Measurements from ENCODE around the gene ITIH6.
"Not testable (repeated sequence)": the region's sequence is repeated elsewhere in the genome, so short reads cannot be mapped to it uniquely, and the experiment has no call there.

ITIH6 gene

DNA sequence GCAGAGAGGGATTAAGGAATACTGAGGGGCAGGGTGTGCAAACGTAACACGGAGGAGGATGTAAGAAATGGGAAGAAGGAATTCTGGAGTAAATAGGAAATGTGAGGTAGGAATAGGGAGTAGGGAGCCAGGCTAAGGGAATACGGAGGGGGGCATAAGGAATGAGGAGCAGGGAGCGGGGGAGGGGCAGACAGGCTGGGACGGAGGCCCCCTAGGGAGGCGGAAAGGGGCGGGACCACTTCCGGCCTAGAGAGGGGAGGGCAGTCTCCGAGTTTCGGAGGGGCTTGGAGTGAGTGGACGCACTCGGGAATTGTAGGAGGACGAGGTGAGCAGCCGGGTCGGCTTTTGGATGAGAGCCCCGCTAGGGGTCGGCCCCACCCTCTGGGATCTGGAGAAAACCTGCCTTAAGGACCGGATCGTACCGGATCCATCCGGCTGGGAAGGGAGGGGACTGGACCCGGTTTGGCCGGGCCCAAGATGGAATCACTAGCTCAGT is 10.1 kb upstream of the ITIH6 start:
- DNase-seq (ENCODE audit: low spot score) = peak; percentile 75

DNA sequence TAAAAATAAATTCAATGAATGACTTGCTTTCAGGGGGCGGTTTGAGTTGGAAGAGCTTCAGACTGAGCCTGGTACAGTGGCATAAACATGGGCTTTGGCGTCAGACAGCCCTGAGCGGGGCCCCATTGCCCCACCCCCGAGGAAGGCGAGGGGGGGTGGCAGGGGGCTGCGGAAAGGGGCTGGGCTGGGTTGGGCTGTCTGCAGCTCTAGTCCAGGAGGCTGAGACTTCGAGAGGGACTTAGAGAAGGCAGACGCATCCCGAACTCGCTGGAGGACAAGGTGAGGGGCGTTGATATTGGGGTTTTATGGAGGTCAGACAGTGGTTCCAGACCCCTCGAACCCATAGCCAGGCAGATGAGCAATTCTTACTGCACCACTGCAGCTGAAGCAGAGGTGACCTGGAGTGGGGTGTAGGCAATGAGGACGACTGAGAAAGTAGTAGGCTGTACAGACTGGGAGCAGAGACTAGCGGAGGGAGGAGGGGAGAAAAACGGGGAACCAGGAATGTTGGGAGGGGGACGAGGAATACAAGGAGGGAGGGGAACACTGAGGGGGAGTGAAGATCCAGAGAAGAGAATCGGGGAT is 9.6 kb upstream of the ITIH6 start, which contains the start of gene MAGED2:
MAGED2 (plus strand) TSS at position 222 of the 585 bp plus-strand sequence. CDS start 1,587 bp downstream, outside the sequence.
- peak; percentile 47 for DNase-seq (ENCODE audit: low spot score)

DNA sequence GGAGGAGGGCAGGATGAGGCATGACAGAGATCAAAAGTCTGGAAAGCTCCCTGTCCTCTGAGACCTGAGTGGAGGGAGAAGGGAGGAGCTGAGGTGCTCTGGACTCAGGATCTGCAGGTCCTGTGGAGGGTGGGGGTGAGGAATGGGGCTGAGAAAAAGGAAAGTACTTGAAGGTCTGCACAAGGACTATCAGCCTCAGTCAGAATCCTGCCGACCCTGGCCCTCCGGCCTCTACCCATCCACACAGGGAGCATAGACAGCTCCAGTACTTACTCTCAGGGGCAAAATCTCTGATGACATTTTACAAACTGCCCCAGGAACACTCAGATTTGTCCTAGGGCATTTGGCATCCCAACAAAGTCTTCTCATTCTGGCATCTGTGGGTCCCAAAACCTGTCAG is 991 bp upstream of the ITIH6 start:
- no peak for DNase-seq (ENCODE audit: low spot score)

DNA sequence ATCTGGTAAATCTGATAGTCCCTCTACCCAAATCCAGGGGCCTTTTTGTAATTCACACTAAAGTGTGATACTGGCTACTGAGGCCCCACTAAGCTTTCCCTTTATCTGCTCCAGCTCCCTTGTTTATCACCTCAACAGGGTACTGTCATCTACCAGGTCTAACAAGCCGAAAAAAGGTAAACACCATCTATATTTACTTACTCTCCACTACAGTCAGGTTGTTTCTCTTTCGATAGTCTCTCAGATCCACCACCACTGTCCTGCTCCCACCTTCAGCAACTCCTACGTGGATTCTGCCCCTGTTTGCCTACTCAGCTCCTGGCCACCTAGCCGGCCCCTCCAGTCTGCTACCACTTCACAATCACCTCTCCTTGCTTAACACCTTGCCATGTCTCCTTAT is 3.3 kb downstream of the ITIH6 start:
- DNase-seq (ENCODE audit: low spot score) = no peak

DNA sequence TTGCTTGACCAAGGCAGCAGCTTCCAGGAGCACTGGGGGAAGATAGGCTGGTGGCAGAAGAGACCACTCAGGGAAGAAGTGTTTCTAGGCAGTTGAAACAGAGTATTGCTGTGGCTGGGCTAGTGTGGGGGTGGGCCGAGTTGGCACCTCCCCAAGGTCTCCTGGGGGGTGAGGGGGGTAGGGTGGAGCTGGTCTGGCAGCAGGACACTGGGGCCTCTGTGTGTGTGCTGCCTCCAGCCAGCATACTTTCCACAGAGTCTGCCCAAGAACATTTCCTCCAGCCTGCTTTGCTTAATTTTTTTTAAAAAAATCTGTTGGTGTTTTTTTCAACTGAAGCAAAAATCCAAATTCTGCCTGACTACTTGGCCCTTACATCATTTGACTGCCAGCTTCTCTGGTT is 4.0 kb downstream of the ITIH6 start:
- no peak for DNase-seq (ENCODE audit: low spot score)

DNA sequence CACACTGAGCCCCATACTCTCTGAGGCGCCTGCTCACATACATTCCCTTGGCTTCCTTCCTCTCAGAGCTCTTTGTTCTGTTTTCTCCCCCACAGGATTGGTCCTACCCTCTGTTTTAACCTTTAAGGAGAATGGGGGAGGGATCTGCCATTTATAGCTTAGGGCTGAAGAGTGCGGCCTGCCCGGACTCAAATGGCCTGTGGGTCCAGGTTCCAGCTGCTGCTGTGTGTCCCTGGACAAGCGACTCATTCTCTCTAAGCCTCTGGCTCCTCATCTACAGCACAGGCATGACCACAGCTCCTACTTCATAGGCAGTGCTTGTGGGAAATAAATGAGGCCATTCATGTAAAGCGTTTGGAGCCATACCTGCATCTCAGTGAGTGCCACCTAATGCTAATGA is 8.7 kb downstream of the ITIH6 start:
- not testable (repeated sequence) for DNase-seq (ENCODE audit: low spot score)

DNA sequence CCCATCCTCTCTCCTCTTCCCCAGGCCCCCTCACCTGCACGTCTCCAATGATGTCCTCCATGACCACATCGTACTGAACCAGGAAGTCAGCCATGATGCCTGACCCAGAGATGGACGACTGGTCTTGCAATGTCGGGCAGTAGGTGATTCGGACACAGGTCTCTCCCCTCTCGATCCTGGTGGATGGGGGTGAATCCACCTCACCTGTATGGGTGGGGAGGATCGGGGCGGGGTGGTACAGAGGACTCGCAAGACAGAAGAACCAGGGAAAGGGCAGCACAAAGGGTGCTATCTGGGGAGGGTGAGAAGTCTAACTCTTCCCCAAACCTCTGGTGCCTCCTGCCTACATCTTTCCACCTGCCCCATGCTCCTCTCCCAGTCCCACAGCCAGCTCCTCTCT is 9.6 kb downstream of the ITIH6 start:
- no peak for DNase-seq (ENCODE audit: low spot score)

DNA sequence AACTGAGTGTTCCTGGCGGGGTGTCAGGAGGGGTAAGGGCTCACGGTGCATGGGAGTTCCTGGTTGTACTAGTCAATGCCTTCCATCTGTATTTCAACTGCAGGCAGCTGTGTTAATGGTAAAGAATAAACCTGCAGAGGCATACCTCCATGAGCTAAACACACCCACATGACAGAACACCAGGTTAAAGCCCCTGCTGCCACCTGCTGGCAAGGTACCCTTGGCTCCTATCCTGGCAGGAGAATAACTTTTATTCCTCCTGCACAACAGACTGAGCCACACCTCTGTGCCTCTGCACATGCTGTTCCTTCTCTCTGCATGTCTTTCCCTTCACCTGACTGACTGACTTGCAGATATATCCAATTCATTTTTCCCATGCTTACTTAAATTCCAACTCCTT is 11.1 kb downstream of the ITIH6 start:
- no peak for DNase-seq (ENCODE audit: low spot score)

DNA sequence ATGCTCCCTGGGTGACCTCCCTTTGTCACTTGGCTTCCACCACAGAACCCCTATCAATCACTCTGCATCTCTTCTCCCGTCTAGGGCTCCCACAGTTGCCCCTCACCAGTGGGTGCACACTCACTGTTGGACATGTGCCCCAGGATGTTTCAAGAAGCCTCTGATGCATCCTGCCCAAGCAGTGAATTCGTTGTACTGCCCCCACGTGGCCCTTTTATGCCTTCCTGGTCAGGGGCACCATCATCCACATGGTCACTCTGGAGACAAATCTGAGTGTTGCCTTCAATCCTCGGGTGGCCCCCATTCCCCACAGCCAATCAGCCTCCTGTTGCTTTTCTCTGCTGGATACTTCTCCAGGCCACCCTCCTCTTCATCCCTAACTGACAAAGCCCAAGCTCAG is 12.2 kb downstream of the ITIH6 start:
- DNase-seq (ENCODE audit: low spot score) = no peak

DNA sequence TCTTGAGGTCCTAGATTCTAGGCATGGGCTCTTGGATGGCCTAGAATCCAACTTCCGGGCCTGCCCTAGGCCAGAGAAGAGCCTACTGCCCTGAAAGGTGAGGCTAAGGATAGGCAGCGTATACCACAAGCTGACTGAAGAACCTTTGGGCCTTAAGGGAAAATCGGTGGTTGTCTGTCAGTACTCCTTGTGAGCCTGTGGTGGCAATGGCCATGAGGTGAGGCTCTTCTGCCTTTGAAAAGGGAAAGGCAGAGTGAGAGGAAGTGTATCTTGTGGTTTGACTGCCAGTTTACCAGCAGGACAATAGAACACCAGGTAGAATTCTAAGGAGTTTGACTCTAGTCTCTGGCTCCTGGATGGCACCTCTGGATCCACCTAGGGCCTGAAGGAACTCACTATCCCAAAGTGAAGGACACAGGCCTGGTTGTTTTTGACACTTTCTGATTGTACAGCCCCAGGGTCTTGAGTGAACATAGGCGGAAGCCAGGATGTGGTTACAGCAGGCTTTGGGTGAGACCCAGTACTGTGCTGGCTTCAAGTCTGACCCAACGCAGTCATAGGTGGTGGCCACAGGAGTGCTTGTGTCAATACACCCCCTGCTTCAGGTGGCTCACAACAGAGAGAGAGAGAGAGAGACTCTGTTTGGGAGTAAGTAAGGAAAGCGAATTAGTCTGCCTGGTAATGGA is 20.9 kb downstream of the ITIH6 start:
- DNase-seq (ENCODE audit: low spot score) = no peak

DNA sequence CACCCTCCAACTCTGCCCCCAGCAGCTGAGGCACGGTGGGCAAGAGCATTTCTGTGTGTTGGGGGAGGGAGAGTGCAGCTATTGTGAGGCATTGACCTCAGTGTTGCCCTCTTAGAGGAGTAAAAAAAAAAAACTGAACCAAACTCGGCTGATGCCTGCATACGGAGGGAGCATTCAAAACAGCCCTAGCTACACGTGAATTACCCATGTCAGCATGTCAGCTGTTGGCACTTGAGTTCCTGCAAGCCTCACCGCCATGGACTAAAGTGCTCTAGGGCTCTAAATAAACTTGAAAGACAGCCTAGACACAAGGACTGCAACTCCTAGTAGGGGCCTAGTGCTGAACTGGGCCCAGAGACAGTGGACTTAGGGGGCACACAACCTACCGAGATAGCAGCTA is 22.0 kb downstream of the ITIH6 start:
- DNase-seq (ENCODE audit: low spot score) = no peak

DNA sequence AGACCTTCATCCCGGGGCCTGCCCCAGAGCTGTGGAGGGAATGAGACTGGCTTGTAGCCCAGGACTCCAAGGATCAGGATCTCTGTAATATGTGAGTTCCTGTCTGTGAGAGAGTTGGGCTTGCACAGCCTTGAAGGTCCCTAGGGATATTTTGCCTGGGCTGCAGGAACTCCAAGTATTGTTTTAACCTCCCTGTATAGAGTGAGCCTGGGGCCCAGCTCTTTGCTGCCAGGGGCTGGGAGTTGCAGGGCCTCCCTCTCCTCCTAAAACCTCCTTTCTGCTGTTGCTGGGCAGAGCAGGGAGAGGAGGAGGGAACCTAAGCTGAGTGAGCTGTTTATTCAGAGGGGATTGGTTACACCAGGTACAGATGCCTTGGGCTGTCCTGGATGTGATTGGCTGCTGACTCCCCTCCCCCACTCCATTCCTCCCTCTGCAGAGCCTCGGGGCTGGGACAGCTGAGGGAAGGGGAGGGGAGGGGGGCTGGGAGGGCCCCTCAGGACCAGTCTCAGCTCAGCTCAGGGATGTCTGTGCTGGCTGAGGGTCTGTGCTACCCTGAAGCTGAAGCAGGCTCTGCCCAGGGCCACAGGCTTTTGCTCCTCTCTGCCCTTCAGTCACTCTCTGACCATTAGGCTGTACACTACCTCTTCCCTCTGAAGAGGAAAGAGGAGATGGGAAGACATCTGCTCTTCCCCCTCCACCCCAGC is 23.5 kb downstream of the ITIH6 start:
- DNase-seq (ENCODE audit: low spot score) = not testable (repeated sequence)

DNA sequence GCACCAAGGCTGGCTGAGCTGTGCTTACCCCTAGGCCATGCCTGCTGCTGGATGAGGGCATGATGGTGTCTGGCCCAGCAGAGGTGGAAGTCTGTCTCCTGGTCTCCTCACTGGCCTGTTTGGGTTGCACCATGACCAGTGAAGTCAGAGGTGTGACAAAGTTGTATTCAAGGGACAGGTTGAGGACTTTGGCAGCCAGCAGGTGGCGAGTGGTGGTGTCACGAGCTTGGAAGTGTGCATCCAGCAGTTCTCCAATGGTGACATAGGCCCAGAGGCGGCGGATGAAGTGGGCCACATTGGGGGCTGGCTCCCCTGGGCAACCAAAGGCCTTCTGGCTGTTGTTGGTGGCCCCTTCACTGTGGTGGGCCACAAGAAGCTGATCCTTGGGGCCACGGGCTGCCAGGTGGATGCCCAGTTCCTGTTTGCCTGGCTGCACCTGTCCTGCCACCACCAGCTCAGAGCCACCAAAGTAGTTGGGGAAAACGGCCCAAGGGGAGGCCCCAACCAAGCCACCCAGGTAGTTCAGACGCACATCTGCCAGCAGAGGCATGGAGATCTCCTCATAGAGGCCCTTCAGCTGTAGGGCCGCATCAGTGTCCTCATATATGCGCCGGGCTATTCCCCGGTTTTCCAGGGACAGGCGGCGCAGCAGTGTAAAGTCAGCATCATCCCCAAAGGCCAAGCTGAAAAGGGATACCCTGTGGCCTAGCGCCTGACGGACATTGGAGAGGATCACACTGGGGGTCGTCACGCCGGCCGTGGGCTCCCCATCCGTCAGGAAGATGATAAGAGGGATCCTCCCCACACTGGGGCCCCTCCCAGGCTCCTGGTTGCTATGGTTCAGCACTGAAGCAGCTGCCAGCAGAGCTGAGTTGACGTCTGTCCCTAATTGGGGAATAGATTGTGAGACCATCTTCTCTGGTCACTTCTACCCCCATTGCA is 39.7 kb downstream of the ITIH6 start:
- DNase-seq (ENCODE audit: low spot score) = no peak

DNA sequence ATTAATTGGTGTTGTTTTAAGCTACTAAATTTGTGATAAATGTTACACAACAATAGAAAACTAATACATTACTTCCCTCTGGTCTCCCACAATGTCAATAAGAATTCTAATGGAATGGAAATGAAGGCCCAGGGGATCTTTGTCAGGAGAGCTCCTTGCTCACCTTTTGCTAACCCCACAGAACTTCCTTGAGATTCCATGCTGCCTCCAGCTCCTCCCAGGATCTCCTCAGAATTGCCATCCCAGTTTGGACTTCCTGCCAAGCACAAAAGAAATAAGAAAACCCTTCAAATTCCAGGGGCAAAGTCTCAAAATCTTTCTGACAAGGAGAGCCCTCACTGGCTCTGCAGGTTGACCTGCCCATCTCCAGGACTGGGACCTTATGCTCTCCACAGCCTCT is 43.2 kb downstream of the ITIH6 start:
- DNase-seq (ENCODE audit: low spot score) = no peak

DNA sequence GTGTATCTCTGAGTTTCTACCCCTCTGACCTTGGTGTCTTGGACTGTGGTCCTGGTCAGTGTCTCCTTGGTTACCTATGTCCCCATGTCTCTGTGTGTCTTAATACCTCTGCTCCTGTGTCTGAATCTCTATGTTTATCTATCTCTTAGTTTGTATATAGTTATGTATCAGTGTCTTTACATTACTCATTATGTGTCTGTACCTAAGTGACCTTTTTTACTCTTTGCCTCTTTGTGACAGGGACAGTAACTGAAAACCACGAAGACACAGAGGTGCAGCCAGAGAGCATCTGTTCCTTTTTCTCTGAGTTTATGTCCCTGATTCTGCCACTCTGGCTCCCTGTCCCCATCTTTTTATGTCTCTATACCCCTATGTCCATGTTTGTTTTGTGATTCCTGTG is 49.4 kb downstream of the ITIH6 start:
- DNase-seq (ENCODE audit: low spot score) = no peak

DNA sequence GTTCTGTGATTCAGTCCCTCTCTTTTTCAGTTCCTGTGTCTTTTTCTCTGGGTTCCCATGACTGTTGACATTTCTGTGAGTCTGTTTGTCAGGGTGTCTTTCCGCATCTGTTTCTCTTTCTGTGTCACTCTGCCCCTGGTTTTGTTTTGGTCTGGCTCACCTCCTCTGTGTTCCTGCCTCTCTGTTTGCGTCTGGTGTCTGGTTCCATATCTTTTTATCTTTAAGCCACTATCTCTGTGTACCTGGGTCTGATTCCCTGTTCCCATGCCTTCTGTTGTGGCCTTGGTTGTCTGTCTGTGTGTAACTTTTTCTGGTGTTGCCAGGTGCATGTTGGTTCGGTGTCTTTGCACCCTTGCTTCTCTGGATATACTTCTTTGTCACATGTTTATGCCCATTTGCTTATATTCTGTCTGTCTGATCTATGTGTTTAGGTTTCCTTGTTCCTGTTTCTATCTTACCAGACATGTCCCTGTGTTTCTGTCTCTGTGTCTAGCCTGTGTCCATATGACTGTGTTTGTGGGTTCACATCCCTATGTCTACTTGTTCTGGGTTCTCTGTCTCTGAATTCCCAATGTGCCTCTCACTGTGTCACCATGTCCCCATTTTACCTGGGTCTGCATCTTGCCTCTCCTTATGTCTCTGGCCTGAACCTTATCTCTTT is 50.2 kb downstream of the ITIH6 start:
- no peak for DNase-seq (ENCODE audit: low spot score)

DNA sequence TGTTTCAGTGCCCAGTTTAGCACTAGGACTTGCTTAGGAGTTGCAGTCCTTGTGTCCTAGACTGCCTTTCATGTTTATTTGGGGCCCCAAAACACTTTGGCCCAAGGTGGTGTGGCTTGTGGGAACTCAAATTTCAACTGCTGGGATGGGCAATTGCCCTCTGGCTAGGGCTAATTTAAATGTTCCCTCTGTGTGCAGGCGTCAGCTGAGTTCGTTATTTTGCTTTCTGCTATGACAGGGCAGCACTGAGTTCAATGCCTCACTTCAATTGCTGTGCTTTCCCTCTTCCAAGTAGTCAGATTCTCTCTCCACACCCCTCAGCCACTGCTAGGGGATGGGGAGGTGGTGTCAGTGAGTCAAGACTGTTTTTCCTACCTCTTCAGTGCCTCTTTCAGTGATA is 51.1 kb downstream of the ITIH6 start:
- DNase-seq (ENCODE audit: low spot score) = no peak

DNA sequence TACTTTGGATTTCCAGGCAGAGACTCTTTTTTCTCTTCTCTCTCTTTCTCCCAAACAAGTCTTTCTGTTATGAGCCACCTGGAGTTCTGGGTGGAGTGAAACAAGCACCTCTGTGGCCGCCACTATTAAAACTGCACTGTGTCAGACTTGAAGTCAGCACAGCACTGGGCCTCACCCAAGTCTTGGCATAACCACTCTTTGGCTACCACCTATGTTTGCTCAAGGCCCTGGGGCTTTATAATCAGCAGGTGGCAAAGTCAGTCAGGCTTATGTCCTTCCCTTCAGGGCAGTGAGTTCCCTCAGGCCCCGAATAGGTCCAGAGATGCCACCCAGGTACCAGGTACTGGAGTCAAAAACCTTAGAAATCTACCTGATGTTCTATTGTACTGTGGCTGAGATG is 52.4 kb downstream of the ITIH6 start:
- no peak for DNase-seq (ENCODE audit: low spot score)

DNA sequence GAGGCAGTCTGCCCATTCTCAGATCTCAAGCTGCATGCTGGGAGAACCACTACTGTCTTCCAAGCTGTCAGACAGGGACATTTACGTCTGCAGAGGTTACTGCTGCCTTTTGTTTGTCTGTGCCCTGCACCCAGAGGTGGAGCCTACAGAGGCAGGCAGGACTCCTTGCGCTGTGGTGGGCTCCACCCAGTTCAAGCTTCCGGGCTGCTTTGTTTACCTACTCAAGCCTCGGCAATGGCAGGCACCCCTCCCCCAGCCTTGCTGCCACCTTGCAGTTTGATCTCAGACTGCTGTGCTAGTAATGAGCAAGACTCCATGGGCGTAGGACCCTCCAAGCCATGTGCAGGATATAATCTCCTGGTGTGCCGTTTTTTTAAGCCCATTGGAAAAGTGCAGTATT is 59.5 kb downstream of the ITIH6 start:
- not testable (repeated sequence) for DNase-seq (ENCODE audit: low spot score)

DNA sequence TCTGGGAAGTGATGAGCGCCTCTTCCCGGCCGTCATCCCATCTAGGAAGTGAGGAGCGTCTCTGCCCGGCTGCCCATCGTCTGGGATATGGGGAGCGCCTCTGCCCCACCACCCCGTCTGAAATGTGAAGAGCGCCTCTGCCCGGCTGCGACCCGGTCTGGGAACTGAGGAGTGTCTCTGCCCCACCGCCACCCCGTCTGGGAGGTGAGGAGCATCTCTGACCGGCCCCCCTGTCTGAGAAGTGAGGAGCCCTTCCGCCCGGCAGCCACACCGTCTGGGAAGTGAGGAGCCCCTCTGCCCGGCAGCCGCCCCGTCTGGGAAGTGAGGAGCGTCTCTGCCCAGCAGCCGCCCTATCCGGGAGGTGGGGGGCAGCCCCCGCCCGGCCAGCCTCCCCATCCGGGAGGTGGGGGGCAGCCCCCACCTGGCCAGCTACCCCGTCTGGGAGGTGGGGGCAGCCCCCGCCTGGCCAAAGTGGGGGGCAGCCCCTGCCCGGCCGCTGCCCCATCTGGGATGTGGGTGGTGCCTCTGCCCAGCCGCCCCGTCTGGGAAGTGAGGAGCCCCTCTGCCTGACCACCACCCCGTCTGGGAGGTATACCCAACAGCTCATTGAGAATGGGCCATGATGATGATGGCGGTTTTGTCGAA is 61.6 kb downstream of the ITIH6 start:
- not testable (repeated sequence) for DNase-seq (ENCODE audit: low spot score)

DNA sequence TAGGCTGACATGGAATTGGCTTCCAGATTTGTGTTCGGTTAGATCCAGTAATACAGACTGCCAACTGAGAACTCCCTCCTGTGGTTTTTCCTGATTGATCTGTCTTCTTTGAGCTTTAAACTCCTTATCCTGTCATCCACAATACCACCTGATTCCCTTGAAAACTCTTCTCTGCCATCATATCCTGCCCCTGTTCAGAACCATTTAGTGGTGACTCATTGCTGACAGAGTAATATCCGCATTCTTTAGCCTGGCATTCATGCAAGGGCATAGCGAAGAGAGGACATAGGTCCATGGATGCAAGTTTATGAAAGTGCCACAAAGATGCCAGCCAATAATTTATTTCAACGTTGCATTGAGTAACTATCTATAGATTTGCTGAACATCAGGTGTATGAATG is 76.6 kb downstream of the ITIH6 start:
- no peak for DNase-seq (ENCODE audit: low spot score)

Data from GM03348 (cell line).